Effector memory CD8-positive, alpha-beta T cell (primary cell): ENCODE measurements around the gene DNMT3A.

Experiments
- ATAC-seq: fragments of 150-1000 bp; cut with Tn5 transposase; replicated peaks from 2 replicates; pipeline ENCODE4 v1.10.0; 2021; ENCODE audit warnings: mild to moderate bottlenecking, moderate library complexity
- DNase-seq, 3 experiments: peaks; one replicate each; pipeline ENCODE4 v3.0.0; 2021
- H3K27ac Mint-ChIP-seq, 2 donors: one replicate each; pipeline ENCODE4 v1.8.0; 2022; ENCODE audit warnings: mild to moderate bottlenecking in 2 of 2, mixed read lengths in 2 of 2, moderate library complexity in 2 of 2
- H3K27me3 Mint-ChIP-seq, 2 donors: one replicate each; pipeline ENCODE4 v1.8.0; 2022; ENCODE audit warnings: mixed read lengths in 2 of 2
- H3K36me3 Mint-ChIP-seq: one replicate; pipeline ENCODE4 v1.8.0; 2022; ENCODE audit warnings: mild to moderate bottlenecking, moderate library complexity, mixed read lengths; ENCODE audit not compliant: insufficient read depth
- H3K4me1 Mint-ChIP-seq, 2 donors: one replicate each; pipeline ENCODE4 v1.8.0; 2022; ENCODE audit warnings: low read depth in 2 of 2, mixed read lengths in 2 of 2
- H3K4me3 Mint-ChIP-seq, 2 donors: one replicate each; pipeline ENCODE4 v1.8.0; 2022; ENCODE audit warnings: mild to moderate bottlenecking in 2 of 2, mixed read lengths in 2 of 2, moderate library complexity in 2 of 2
- H3K9me3 Mint-ChIP-seq, 2 donors: one replicate each; pipeline ENCODE4 v1.8.0; 2022; ENCODE audit warnings: mixed read lengths in 2 of 2

DNMT3A gene

GRCh38 chr2:25336383-25336841 is 5.3 kb downstream of the DNMT3A start:
- Mint-ChIP-seq H3K27me3 (no peaks in the 10 kb centered on the region), H3K4me1 (peaks cover 52 to 67% of the 10 kb centered on the region in 2 donors), H3K27ac (peak overlapping the region; percentile 2 to 69), H3K4me3 (peak overlapping the region in 1 of 2 donors; percentile 12), H3K9me3 (no peaks in the 10 kb centered on the region), H3K36me3 (peaks cover 4% of the 10 kb centered on the region)
- ATAC-seq (no peak), DNase-seq (no peak)

- Mint-ChIP-seq H3K4me3 (no peak overlapping the region), H3K27me3 (no peaks in the 10 kb centered on the region), H3K9me3 (no peaks in the 10 kb centered on the region), H3K27ac (no peak overlapping the region), H3K36me3 (peaks cover 4% of the 10 kb centered on the region), H3K4me1 (peaks cover 56 to 68% of the 10 kb centered on the region in 2 donors)
- DNase-seq: no peak
- ATAC-seq: no peak
These were observed 5.8 kb downstream of the DNMT3A start for GRCh38 chr2:25335971-25336370.

GRCh38 chr2:25335204-25335603 is 6.5 kb downstream of the DNMT3A start:
- peaks cover 4% of the 10 kb centered on the region for H3K36me3 Mint-ChIP-seq
- H3K4me3 Mint-ChIP-seq: no peak overlapping the region
- H3K27me3 Mint-ChIP-seq: no peaks in the 10 kb centered on the region
- no peaks in the 10 kb centered on the region for H3K9me3 Mint-ChIP-seq
- H3K27ac Mint-ChIP-seq: peak overlapping the region; percentile 71 to 73
- H3K4me1 Mint-ChIP-seq: peaks cover 60 to 73% of the 10 kb centered on the region in 2 donors
- ATAC-seq (no peak), DNase-seq (no peak)

- peaks cover 60 to 74% of the 10 kb centered on the region in 2 donors for H3K4me1 Mint-ChIP-seq
- peak overlapping the region; percentile 59 to 62 for H3K4me3 Mint-ChIP-seq
- H3K36me3 Mint-ChIP-seq: peaks cover 4% of the 10 kb centered on the region
- no peaks in the 10 kb centered on the region for H3K27me3 Mint-ChIP-seq
- H3K27ac Mint-ChIP-seq: peak overlapping the region; percentile 71 to 73
- no peak for DNase-seq
- no peaks in the 10 kb centered on the region for H3K9me3 Mint-ChIP-seq
- no peak for ATAC-seq
These were observed 7.2 kb downstream of the DNMT3A start for GRCh38 chr2:25334482-25334881.

GRCh38 chr2:25333981-25334380 is 7.7 kb downstream of the DNMT3A start:
- peaks cover 56 to 69% of the 10 kb centered on the region in 2 donors for H3K4me1 Mint-ChIP-seq

GRCh38 chr2:25332571-25332970 is 9.2 kb downstream of the DNMT3A start:
- Mint-ChIP-seq H3K27ac (peak overlapping the region in 1 of 2 donors; percentile 21), H3K4me1 (peaks cover 48 to 56% of the 10 kb centered on the region in 2 donors), H3K27me3 (no peaks in the 10 kb centered on the region), H3K36me3 (peaks cover 7% of the 10 kb centered on the region), H3K4me3 (no peak overlapping the region), H3K9me3 (peaks cover 0 to 3% of the 10 kb centered on the region in 2 donors)
- no peak for DNase-seq
- ATAC-seq: no peak

More at GRCh38 chr2:25333981-25334380, 7.7 kb downstream of the DNMT3A start:
- DNase-seq (no peak), ATAC-seq (peak; percentile 76)
- Mint-ChIP-seq H3K36me3 (peaks cover 4% of the 10 kb centered on the region), H3K27ac (peak overlapping the region; percentile 71 to 73), H3K4me3 (peak overlapping the region; percentile 59 to 62), H3K9me3 (no peaks in the 10 kb centered on the region), H3K27me3 (no peaks in the 10 kb centered on the region)

- Mint-ChIP-seq H3K36me3 (peaks cover 3% of the 10 kb centered on the region), H3K4me3 (no peak overlapping the region), H3K9me3 (peaks cover 0 to 8% of the 10 kb centered on the region in 2 donors), H3K27me3 (no peaks in the 10 kb centered on the region), H3K4me1 (peaks cover 44 to 48% of the 10 kb centered on the region in 2 donors), H3K27ac (peak overlapping the region in 1 of 2 donors; percentile 32)
- no peak for DNase-seq
- no peak for ATAC-seq
These were observed 9.9 kb downstream of the DNMT3A start for GRCh38 chr2:25331686-25332365.

- Mint-ChIP-seq H3K36me3 (peaks cover 3% of the 10 kb centered on the region), H3K4me3 (no peak overlapping the region), H3K4me1 (peaks cover 40 to 45% of the 10 kb centered on the region in 2 donors)
These were observed 10.8 kb downstream of the DNMT3A start for GRCh38 chr2:25330937-25331336.

GRCh38 chr2:25330273-25330672 is 11.5 kb downstream of the DNMT3A start:
- no peaks in the 10 kb centered on the region for H3K27me3 Mint-ChIP-seq
- ATAC-seq (no peak), DNase-seq (no peak)
- peaks cover 2 to 8% of the 10 kb centered on the region in 2 donors for H3K9me3 Mint-ChIP-seq
- H3K36me3 Mint-ChIP-seq: peaks cover 3% of the 10 kb centered on the region
- peaks cover 34 to 45% of the 10 kb centered on the region in 2 donors for H3K4me1 Mint-ChIP-seq
- no peak overlapping the region for H3K27ac Mint-ChIP-seq
- H3K4me3 Mint-ChIP-seq: no peak overlapping the region

More at GRCh38 chr2:25330937-25331336, 10.8 kb downstream of the DNMT3A start:
- Mint-ChIP-seq H3K9me3 (peaks cover 2 to 8% of the 10 kb centered on the region in 2 donors), H3K27me3 (no peaks in the 10 kb centered on the region), H3K27ac (peak overlapping the region in 1 of 2 donors; percentile 32)
- no peak for DNase-seq
- no peak for ATAC-seq

- H3K27me3 Mint-ChIP-seq: no peaks in the 10 kb centered on the region
- H3K4me3 Mint-ChIP-seq: no peak overlapping the region
These were observed 13.3 kb downstream of the DNMT3A start for GRCh38 chr2:25328152-25329085.

GRCh38 chr2:25326326-25327013 is 15.3 kb downstream of the DNMT3A start:
- Mint-ChIP-seq H3K27ac (no peak overlapping the region), H3K4me1 (peaks cover 36 to 41% of the 10 kb centered on the region in 2 donors), H3K9me3 (peaks cover 2 to 8% of the 10 kb centered on the region in 2 donors), H3K4me3 (no peak overlapping the region), H3K27me3 (no peaks in the 10 kb centered on the region), H3K36me3 (peaks cover 3% of the 10 kb centered on the region)
- DNase-seq (no peak), ATAC-seq (no peak)

More at GRCh38 chr2:25328152-25329085, 13.3 kb downstream of the DNMT3A start:
- H3K9me3 Mint-ChIP-seq: peaks cover 2 to 8% of the 10 kb centered on the region in 2 donors
- no peak overlapping the region for H3K27ac Mint-ChIP-seq
- no peak for ATAC-seq
- peaks cover 30 to 42% of the 10 kb centered on the region in 2 donors for H3K4me1 Mint-ChIP-seq
- DNase-seq: no peak
- peaks cover 3% of the 10 kb centered on the region for H3K36me3 Mint-ChIP-seq

GRCh38 chr2:25324905-25325592 is 16.7 kb downstream of the DNMT3A start:
- ATAC-seq (no peak), DNase-seq (no peak)
- no peak overlapping the region for H3K4me3 Mint-ChIP-seq

More at GRCh38 chr2:25324905-25325592, 16.7 kb downstream of the DNMT3A start:
- Mint-ChIP-seq H3K36me3 (peaks cover 3% of the 10 kb centered on the region), H3K27ac (no peak overlapping the region), H3K4me1 (peaks cover 32 to 34% of the 10 kb centered on the region in 2 donors), H3K9me3 (peaks cover 2 to 8% of the 10 kb centered on the region in 2 donors), H3K27me3 (no peaks in the 10 kb centered on the region)
